ENCODE measurements around the gene PLA2G2A. TPM values are rescaled to one million over a fixed set of nuclear protein-coding genes. Genes with fewer than 3 reads are reported as not detected.

The PLA2G2A gene
- total and polyA plus RNA-seq, 2 of the 8 experiments (the other 6 are each of a cell fraction or from before 2014, with no cell fraction given), result 0.69 to 3.7 TPM

Other genes starting within 250 kb of the PLA2G2A start
- 3.0 and 3.1 TPM in 2 replicates for gene TMCO4, start 179.7 kb downstream of the PLA2G2A start, total RNA-seq (2021; fragmentation: NEBNext Ultra II Directional; extraction: Animal tissue kit (Norgen Biotek cat#: 25700))
- 3.1 and 3.6 TPM in 2 replicates for gene TMCO4, start 179.7 kb downstream of the PLA2G2A start, polyA plus RNA-seq (2011; rRNA removed)
- not detected in 2 replicates for gene RNF186, start 164.3 kb downstream of the PLA2G2A start, total RNA-seq (2021; fragmentation: NEBNext Ultra II Directional; extraction: Animal tissue kit (Norgen Biotek cat#: 25700))
- 0.05 TPM in 1 of 2 replicates, not detected in the other for gene RNF186, start 164.3 kb downstream of the PLA2G2A start, polyA plus RNA-seq (2011; rRNA removed)
- gene OTUD3, start 97.2 kb downstream of the PLA2G2A start, total RNA-seq (2021; fragmentation: NEBNext Ultra II Directional; extraction: Animal tissue kit (Norgen Biotek cat#: 25700)), result 11.9 and 12.7 TPM in 2 replicates
- gene OTUD3, start 97.2 kb downstream of the PLA2G2A start, polyA plus RNA-seq (2011; rRNA removed), result 4.6 and 6.3 TPM in 2 replicates
- gene PLA2G2E, start 56.0 kb downstream of the PLA2G2A start, total RNA-seq (2021; fragmentation: NEBNext Ultra II Directional; extraction: Animal tissue kit (Norgen Biotek cat#: 25700)), result not detected in 2 replicates
- gene PLA2G2E, start 56.0 kb downstream of the PLA2G2A start, polyA plus RNA-seq (2011; rRNA removed), result not detected in 2 replicates
- gene PLA2G5, start 90.6 kb upstream of the PLA2G2A start, total RNA-seq (2021; fragmentation: NEBNext Ultra II Directional; extraction: Animal tissue kit (Norgen Biotek cat#: 25700)), result not detected in 2 replicates
- 0.05 TPM in 1 of 2 replicates, not detected in the other for gene PLA2G5, start 90.6 kb upstream of the PLA2G2A start, polyA plus RNA-seq (2011; rRNA removed)
- gene PLA2G2D, start 139.9 kb upstream of the PLA2G2A start, total RNA-seq (2021; fragmentation: NEBNext Ultra II Directional; extraction: Animal tissue kit (Norgen Biotek cat#: 25700)), result not detected in 2 replicates
- gene PLA2G2D, start 139.9 kb upstream of the PLA2G2A start, polyA plus RNA-seq (2011; rRNA removed), result not detected in 2 replicates
- not detected in 2 replicates for gene PLA2G2F, start 159.7 kb upstream of the PLA2G2A start, total RNA-seq (2021; fragmentation: NEBNext Ultra II Directional; extraction: Animal tissue kit (Norgen Biotek cat#: 25700))
- not detected in 2 replicates for gene PLA2G2F, start 159.7 kb upstream of the PLA2G2A start, polyA plus RNA-seq (2011; rRNA removed)
- gene UBXN10, start 206.5 kb upstream of the PLA2G2A start, total RNA-seq (2021; fragmentation: NEBNext Ultra II Directional; extraction: Animal tissue kit (Norgen Biotek cat#: 25700)), result 0.43 and 0.44 TPM in 2 replicates
- gene UBXN10, start 206.5 kb upstream of the PLA2G2A start, polyA plus RNA-seq (2011; rRNA removed), result 0.50 and 0.68 TPM in 2 replicates
- gene PLA2G2C, start 206.9 kb upstream of the PLA2G2A start, total RNA-seq (2021; fragmentation: NEBNext Ultra II Directional; extraction: Animal tissue kit (Norgen Biotek cat#: 25700)), result not detected in 2 replicates
- gene PLA2G2C, start 206.9 kb upstream of the PLA2G2A start, polyA plus RNA-seq (2011; rRNA removed), result not detected in 2 replicates